ENCODE results near the gene PRR23E.

The PRR23E gene

GRCh38 chr3:127211118-127212060 is 18.5 kb downstream of the PRR23E start:
- DNase-seq (ENCODE audit: extremely low spot score) = no peak
- ChIA-PET POLR2A (no interaction called here), CTCF (interaction anchor here (0.5 kb wide), 1 partner anchor 242 kb away, joined by 4 read pairs; no protein-coding TSS in a partner anchor)
- TF ChIP-seq HDGF (IDR thresholded peaks at IDR 0.05; ENCODE audit: borderline replicate concordance) (no peak), BHLHE40 (IDR thresholded peaks at IDR 0.05; ENCODE audit: borderline replicate concordance) (no peak), LEF1 (IDR thresholded peaks at IDR 0.05; ENCODE audit: borderline replicate concordance) (no peak), TARDBP (IDR thresholded peaks at IDR 0.05) (no peak), CTBP1 (IDR thresholded peaks at IDR 0.05; ENCODE audit: borderline replicate concordance) (no peak), FOXM1 (IDR thresholded peaks at IDR 0.05; ENCODE audit: borderline replicate concordance) (no peak), PKNOX1 (IDR thresholded peaks at IDR 0.05) (no peak), SUZ12 (IDR thresholded peaks at IDR 0.05) (no peak), ARNT (IDR thresholded peaks at IDR 0.05) (no peak), L3MBTL2 (conservative IDR thresholded peaks at IDR 0.05) (no peak), SP1 (IDR thresholded peaks at IDR 0.05) (no peak), ZNF384 (IDR thresholded peaks at IDR 0.05) (no peak), NFRKB (IDR thresholded peaks at IDR 0.05) (no peak), FOXK2 (IDR thresholded peaks at IDR 0.05) (no peak), ELF4 (IDR thresholded peaks at IDR 0.05) (no peak)

- DNase-seq (ENCODE audit: extremely low spot score) = no peak
- ChIA-PET CTCF (interaction anchor here (0.5 kb wide), 1 partner anchor 242 kb away, joined by 4 read pairs; no protein-coding TSS in a partner anchor), POLR2A (no interaction called here)
- TF ChIP-seq LEF1 (IDR thresholded peaks at IDR 0.05; ENCODE audit: borderline replicate concordance) = no peak
- TF ChIP-seq TARDBP (IDR thresholded peaks at IDR 0.05) = no peak
- no peak for TF ChIP-seq ARNT (IDR thresholded peaks at IDR 0.05)
Observed at GRCh38 chr3:127212231-127212630, 19.3 kb downstream of the PRR23E start.

DNA sequence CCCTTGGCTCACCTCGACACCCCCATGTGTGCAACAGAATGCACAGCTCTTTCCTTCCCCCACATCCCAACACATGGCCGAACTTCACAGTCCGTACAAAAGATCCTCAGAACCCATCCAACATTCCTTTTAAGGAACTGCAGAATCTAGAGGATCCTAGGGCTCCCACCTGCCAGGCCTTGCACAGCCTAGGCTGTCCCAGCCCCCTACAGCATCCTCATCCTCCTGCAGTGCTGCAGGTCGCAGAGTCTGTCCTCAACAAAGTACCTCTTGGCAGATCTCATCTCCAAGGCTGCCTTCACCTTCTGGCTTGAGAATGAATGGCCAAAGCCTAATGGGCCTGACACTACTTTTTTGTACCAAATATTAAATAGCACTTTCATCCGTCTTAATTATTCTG is 19.8 kb downstream of the PRR23E start:
- DNase-seq (ENCODE audit: extremely low spot score) = no peak
- CTCF ChIA-PET = no interaction called here
- POLR2A ChIA-PET = no interaction called here
- TF ChIP-seq ZNF384 (IDR thresholded peaks at IDR 0.05) (no peak), ELF4 (IDR thresholded peaks at IDR 0.05) (no peak), FOXK2 (IDR thresholded peaks at IDR 0.05) (no peak), ARNT (IDR thresholded peaks at IDR 0.05) (no peak), SUZ12 (IDR thresholded peaks at IDR 0.05) (no peak), SP1 (IDR thresholded peaks at IDR 0.05) (no peak), CTBP1 (IDR thresholded peaks at IDR 0.05; ENCODE audit: borderline replicate concordance) (no peak), FOXA1 (IDR thresholded peaks at IDR 0.05) (no peak), TARDBP (IDR thresholded peaks at IDR 0.05) (no peak), LEF1 (IDR thresholded peaks at IDR 0.05; ENCODE audit: borderline replicate concordance) (no peak), HDGF (IDR thresholded peaks at IDR 0.05; ENCODE audit: borderline replicate concordance) (no peak), L3MBTL2 (conservative IDR thresholded peaks at IDR 0.05) (no peak), FOXM1 (IDR thresholded peaks at IDR 0.05; ENCODE audit: borderline replicate concordance) (no peak), BHLHE40 (IDR thresholded peaks at IDR 0.05; ENCODE audit: borderline replicate concordance) (no peak), PKNOX1 (IDR thresholded peaks at IDR 0.05) (no peak)

DNA sequence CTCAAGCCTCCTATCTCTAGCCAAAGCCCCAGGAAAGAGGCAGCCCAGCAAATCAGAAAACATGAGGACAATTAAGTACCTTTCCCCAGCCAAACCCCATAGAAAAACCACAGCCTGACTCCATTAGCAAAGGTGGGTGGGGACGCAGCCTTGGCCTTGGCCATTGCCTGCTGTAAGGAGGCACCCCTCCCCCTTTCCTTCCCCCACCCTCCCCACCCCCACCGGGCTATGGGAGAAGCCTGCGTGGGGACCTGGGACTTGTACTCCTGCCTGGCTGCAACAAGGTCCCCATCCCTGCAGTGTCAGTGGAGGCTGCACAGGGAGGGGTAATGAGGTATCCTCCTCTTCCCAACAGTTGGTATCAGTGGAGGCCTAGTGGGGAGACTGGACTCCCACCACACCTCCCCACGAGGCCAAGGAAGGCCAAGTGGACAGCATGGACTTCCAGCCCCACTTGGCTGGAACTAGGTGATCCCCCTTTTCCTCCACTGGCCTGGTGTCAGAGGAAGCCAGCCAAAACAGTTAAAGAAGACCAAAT is 20.5 kb downstream of the PRR23E start:
- CTCF ChIA-PET = no interaction called here
- POLR2A ChIA-PET = no interaction called here

DNA sequence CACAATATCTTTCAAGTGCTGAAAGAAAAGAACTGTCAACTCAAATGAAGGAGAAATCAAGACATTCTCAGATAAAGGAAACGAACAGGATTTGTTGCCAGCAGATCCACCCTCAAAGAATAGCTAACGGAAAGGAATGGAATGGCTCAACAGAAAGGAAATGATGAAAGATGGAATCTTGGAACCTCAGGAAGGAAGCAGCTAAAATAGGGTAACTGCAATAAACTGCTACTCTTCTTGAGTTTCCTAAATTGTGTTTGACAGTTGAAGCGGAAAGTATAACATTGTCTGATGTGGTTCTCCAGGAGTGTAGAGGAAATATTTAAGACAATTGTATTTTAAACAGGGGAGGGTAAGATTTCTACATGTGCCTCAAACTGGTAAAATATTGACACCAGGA is 22.0 kb downstream of the PRR23E start:
- ChIA-PET POLR2A (no interaction called here), CTCF (no interaction called here)
- DNase-seq (ENCODE audit: extremely low spot score) = no peak
- TF ChIP-seq CTBP1 (IDR thresholded peaks at IDR 0.05; ENCODE audit: borderline replicate concordance) = no peak
- no peak for TF ChIP-seq FOXM1 (IDR thresholded peaks at IDR 0.05; ENCODE audit: borderline replicate concordance)
- TF ChIP-seq L3MBTL2 (conservative IDR thresholded peaks at IDR 0.05) = no peak
- no peak for TF ChIP-seq HDGF (IDR thresholded peaks at IDR 0.05; ENCODE audit: borderline replicate concordance)
- TF ChIP-seq ARNT (IDR thresholded peaks at IDR 0.05) = no peak
- no peak for TF ChIP-seq ZNF384 (IDR thresholded peaks at IDR 0.05)
- no peak for TF ChIP-seq LEF1 (IDR thresholded peaks at IDR 0.05; ENCODE audit: borderline replicate concordance)
- TF ChIP-seq ELF4 (IDR thresholded peaks at IDR 0.05) = no peak
- TF ChIP-seq PKNOX1 (IDR thresholded peaks at IDR 0.05) = no peak
- TF ChIP-seq TARDBP (IDR thresholded peaks at IDR 0.05) = no peak
- TF ChIP-seq FOXK2 (IDR thresholded peaks at IDR 0.05) = no peak
- TF ChIP-seq FOXA1 (IDR thresholded peaks at IDR 0.05) = no peak
- TF ChIP-seq NFRKB (IDR thresholded peaks at IDR 0.05) = no peak
- TF ChIP-seq SP1 (IDR thresholded peaks at IDR 0.05) = no peak
- no peak for TF ChIP-seq BHLHE40 (IDR thresholded peaks at IDR 0.05; ENCODE audit: borderline replicate concordance)
- TF ChIP-seq SUZ12 (IDR thresholded peaks at IDR 0.05) = no peak

More for the DNA sequence above, 20.5 kb downstream of the PRR23E start:
- TF ChIP-seq CTBP1 (IDR thresholded peaks at IDR 0.05; ENCODE audit: borderline replicate concordance) (no peak), TARDBP (IDR thresholded peaks at IDR 0.05) (no peak), BHLHE40 (IDR thresholded peaks at IDR 0.05; ENCODE audit: borderline replicate concordance) (no peak), SUZ12 (IDR thresholded peaks at IDR 0.05) (no peak), FOXM1 (IDR thresholded peaks at IDR 0.05; ENCODE audit: borderline replicate concordance) (no peak), ZNF384 (IDR thresholded peaks at IDR 0.05) (no peak), FOXA1 (IDR thresholded peaks at IDR 0.05) (no peak), PKNOX1 (IDR thresholded peaks at IDR 0.05) (no peak), HDGF (IDR thresholded peaks at IDR 0.05; ENCODE audit: borderline replicate concordance) (no peak), LEF1 (IDR thresholded peaks at IDR 0.05; ENCODE audit: borderline replicate concordance) (no peak), L3MBTL2 (conservative IDR thresholded peaks at IDR 0.05) (no peak), SP1 (IDR thresholded peaks at IDR 0.05) (no peak), ARNT (IDR thresholded peaks at IDR 0.05) (no peak), NFRKB (IDR thresholded peaks at IDR 0.05) (no peak), FOXK2 (IDR thresholded peaks at IDR 0.05) (no peak)
- no peak for DNase-seq (ENCODE audit: extremely low spot score)
